WTC11 (cell line): ENCODE results near the gene TFPT. TPM values are rescaled to one million over a fixed set of nuclear protein-coding genes. Genes with fewer than 3 reads are reported as not detected.

Source experiments
- ATAC-seq: fragments of 200-7000 bp; cut with Tn5 transposase; 2 replicates; pipeline ENCODE4 v1.10.0; 2021; ENCODE audit warnings: mild to moderate bottlenecking, moderate library complexity
- CTCF ChIA-PET: fragments of 300-600 bp; sonication (Branson Sonifier 250); formaldehyde crosslinking; loops from one replicate; lab custom pipeline; 2021; ENCODE audit warnings: antibody characterized with exemption; lab: Charles Lee
- POLR2A ChIA-PET: fragments of 350-600 bp; sonication (Branson Sonifier 250); formaldehyde crosslinking; loops from one replicate; lab custom pipeline; 2021; ENCODE audit warnings: antibody characterized with exemption; lab: Charles Lee
- DNase-seq: peaks from one replicate; pipeline ENCODE4 v3.0.0; 2021; ENCODE audit warnings: low spot score
- H3K27ac Mint-ChIP-seq: 2 replicates; pipeline ENCODE4 v1.8.0; 2021; ENCODE audit warnings: mixed read lengths
- H3K27me3 Mint-ChIP-seq: 2 replicates; pipeline ENCODE4 v1.8.0; 2021; ENCODE audit warnings: low read depth, mild to moderate bottlenecking, moderate library complexity, mixed read lengths
- H3K36me3 Mint-ChIP-seq: 2 replicates; pipeline ENCODE4 v1.8.0; 2021; ENCODE audit warnings: mixed read lengths
- H3K4me1 Mint-ChIP-seq: 2 replicates; pipeline ENCODE4 v1.8.0; 2022; ENCODE audit warnings: mixed read lengths
- H3K4me3 Mint-ChIP-seq: 2 replicates; pipeline ENCODE4 v1.8.0; 2021; ENCODE audit warnings: mild to moderate bottlenecking, moderate library complexity, mixed read lengths
- H3K9me3 Mint-ChIP-seq: 2 replicates; pipeline ENCODE4 v1.8.0; 2021; ENCODE audit warnings: mixed read lengths
- ATF3 ChIP-seq: sonication (generic); formaldehyde crosslinking; conservative IDR thresholded peaks from 2 replicates; pipeline ENCODE4 v1.8.1; 2022; ENCODE audit warnings: mild to moderate bottlenecking, missing genetic modification reagents
- CBFB ChIP-seq: sonication (generic); formaldehyde crosslinking; IDR thresholded peaks from 2 replicates; pipeline ENCODE4 v1.8.1; 2022; ENCODE audit warnings: mild to moderate bottlenecking, low read depth, missing genetic modification reagents
- CDX4 ChIP-seq: fragments of 250-450 bp; sonication (Bioruptor Pico); IDR thresholded peaks from 2 replicates; pipeline ENCODE4 v1.9.0; 2021; ENCODE audit warnings: moderate library complexity, mild to moderate bottlenecking, inconsistent platforms, borderline replicate concordance
- ELF4 ChIP-seq: sonication (generic); formaldehyde crosslinking; IDR thresholded peaks from 2 replicates; pipeline ENCODE4 v1.8.1; 2022; ENCODE audit warnings: low read depth, mild to moderate bottlenecking, moderate library complexity, missing genetic modification reagents
- FOXK1 ChIP-seq: sonication (generic); formaldehyde crosslinking; IDR thresholded peaks from 2 replicates; pipeline ENCODE4 v1.8.0; 2022; ENCODE audit warnings: mild to moderate bottlenecking, moderate library complexity, missing genetic modification reagents
- FOXP1 ChIP-seq: sonication (generic); formaldehyde crosslinking; IDR thresholded peaks from 2 replicates; pipeline ENCODE4 v1.8.0; 2022; ENCODE audit warnings: missing genetic modification reagents, mild to moderate bottlenecking, moderate library complexity, borderline replicate concordance
- JAZF1 ChIP-seq: fragments of 250-450 bp; sonication (Bioruptor Pico); IDR thresholded peaks from 2 replicates; pipeline ENCODE4 v1.9.0; 2021; ENCODE audit warnings: moderate library complexity, mild to moderate bottlenecking, inconsistent platforms
- MAX ChIP-seq: sonication (generic); formaldehyde crosslinking; IDR thresholded peaks from 2 replicates; pipeline ENCODE4 v1.8.0; 2022; ENCODE audit warnings: mild to moderate bottlenecking, missing genetic modification reagents
- PRRX2 ChIP-seq: fragments of 250-450 bp; sonication (Bioruptor Pico); IDR thresholded peaks from 2 replicates; pipeline ENCODE4 v1.8.0; 2021; ENCODE audit warnings: mild to moderate bottlenecking
- SOX15 ChIP-seq: fragments of 250-450 bp; sonication (Bioruptor Pico); IDR thresholded peaks from 2 replicates; pipeline ENCODE4 v1.9.0; 2021; ENCODE audit warnings: mild to moderate bottlenecking
- STAT6 ChIP-seq: sonication (generic); formaldehyde crosslinking; conservative IDR thresholded peaks from 2 replicates; pipeline ENCODE4 v1.8.1; 2023; ENCODE audit warnings: mild to moderate bottlenecking, low read depth, missing genetic modification reagents, moderate library complexity
- ZNF219 ChIP-seq: sonication (generic); formaldehyde crosslinking; IDR thresholded peaks from 2 replicates; pipeline ENCODE4 v1.8.0; 2023; ENCODE audit warnings: missing genetic modification reagents, mild to moderate bottlenecking, borderline replicate concordance
- ZNF232 ChIP-seq: sonication (generic); formaldehyde crosslinking; IDR thresholded peaks from 2 replicates; pipeline ENCODE4 v1.8.0; 2022; ENCODE audit warnings: mild to moderate bottlenecking, missing genetic modification reagents
- ZNF281 ChIP-seq: sonication (generic); formaldehyde crosslinking; IDR thresholded peaks from 2 replicates; pipeline ENCODE4 v1.8.0; 2023; ENCODE audit warnings: mild to moderate bottlenecking, missing genetic modification reagents
- ZNF416 ChIP-seq: fragments of 250-450 bp; sonication (Bioruptor Pico); IDR thresholded peaks from 2 replicates; pipeline ENCODE4 v1.9.0; 2021; ENCODE audit warnings: mild to moderate bottlenecking, inconsistent platforms
- total RNA-seq: library from RNA; stranded (reverse); gene quantifications from 3 replicates; pipeline ENCODE4 v1.2.3, GENCODE V29; 2021
- TF ChIP-seq, protein P1 (sequence below): sonication (generic); formaldehyde crosslinking; IDR thresholded peaks from 2 replicates; pipeline ENCODE4 v1.8.1; 2023; ENCODE audit warnings: mild to moderate bottlenecking, missing genetic modification reagents, moderate library complexity
- TF ChIP-seq, protein P2 (sequence below): sonication (generic); formaldehyde crosslinking; IDR thresholded peaks from 2 replicates; pipeline ENCODE4 v1.8.1; 2022; ENCODE audit warnings: mild to moderate bottlenecking, missing genetic modification reagents, moderate library complexity, borderline replicate concordance
- TF ChIP-seq, protein P3 (sequence below): sonication (generic); formaldehyde crosslinking; IDR thresholded peaks from 2 replicates; pipeline ENCODE4 v1.8.0; 2022; ENCODE audit warnings: missing genetic modification reagents

TFPT gene
- total RNA-seq, 1 experiment from 2014 or later, result 24.6 TPM

DNA sequence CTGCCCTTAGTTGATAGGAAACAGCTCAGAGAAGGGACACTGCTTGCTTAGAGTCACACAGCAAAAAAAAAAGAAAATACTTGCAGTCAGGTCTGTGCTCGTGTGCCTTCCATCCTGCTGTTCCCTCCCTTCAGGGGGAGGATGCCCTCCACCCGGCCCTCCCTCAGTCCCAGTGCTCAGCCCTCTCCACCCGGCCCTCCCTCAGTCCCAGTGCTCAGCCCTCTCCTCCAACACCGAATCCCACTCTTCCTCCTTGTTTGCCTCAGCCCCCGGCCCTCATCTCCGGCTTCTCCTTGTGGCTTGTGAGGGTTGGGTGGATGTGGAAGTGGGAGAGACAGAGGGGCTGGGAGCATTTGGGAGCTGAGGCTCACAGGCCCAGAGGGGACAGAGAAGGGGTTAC, 5.8 kb downstream of the TFPT start:
- POLR2A ChIA-PET, result no interaction called here
- no peak for ATAC-seq

DNA sequence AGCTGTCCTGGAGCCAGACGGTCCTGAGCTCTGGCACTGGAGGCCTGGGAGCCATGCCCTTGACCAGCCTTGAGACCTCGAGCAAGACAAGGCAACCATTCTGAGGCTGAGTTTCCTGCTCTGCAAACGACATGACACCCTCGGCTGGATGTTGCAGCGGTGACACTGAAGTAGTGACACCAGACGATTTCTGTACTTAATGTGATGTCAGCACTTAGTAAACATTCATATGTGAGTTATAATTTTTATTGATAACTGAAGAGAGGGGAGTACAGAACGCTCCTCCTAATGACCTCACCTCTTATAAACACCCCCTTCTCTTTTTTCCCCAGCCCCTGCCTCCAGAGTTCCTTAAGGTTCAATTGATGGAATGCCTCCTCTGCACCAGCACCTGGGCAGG, 7.0 kb downstream of the TFPT start:
- DNase-seq, result no peak
- no peak overlapping the region for H3K4me3 Mint-ChIP-seq
- ChIA-PET POLR2A (no interaction called here), CTCF (no interaction called here)
- H3K9me3 Mint-ChIP-seq, result no peaks in the 10 kb centered on the region
- no peak for TF ChIP-seq ATF3 (CRISPR knock-in tag)
- no peak for TF ChIP-seq ZNF219 (CRISPR knock-in tag)
- TF ChIP-seq, protein P1, sequence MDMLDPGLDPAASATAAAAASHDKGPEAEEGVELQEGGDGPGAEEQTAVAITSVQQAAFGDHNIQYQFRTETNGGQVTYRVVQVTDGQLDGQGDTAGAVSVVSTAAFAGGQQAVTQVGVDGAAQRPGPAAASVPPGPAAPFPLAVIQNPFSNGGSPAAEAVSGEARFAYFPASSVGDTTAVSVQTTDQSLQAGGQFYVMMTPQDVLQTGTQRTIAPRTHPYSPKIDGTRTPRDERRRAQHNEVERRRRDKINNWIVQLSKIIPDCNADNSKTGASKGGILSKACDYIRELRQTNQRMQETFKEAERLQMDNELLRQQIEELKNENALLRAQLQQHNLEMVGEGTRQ (CRISPR knock-in tag), result no peak
- TF ChIP-seq, protein P2, sequence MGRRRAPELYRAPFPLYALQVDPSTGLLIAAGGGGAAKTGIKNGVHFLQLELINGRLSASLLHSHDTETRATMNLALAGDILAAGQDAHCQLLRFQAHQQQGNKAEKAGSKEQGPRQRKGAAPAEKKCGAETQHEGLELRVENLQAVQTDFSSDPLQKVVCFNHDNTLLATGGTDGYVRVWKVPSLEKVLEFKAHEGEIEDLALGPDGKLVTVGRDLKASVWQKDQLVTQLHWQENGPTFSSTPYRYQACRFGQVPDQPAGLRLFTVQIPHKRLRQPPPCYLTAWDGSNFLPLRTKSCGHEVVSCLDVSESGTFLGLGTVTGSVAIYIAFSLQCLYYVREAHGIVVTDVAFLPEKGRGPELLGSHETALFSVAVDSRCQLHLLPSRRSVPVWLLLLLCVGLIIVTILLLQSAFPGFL (CRISPR knock-in tag), result no peak
- TF ChIP-seq ZNF232 (CRISPR knock-in tag), result no peak
- TF ChIP-seq FOXK1, result no peak
- TF ChIP-seq MAX (CRISPR knock-in tag), result no peak
- TF ChIP-seq, protein P3, sequence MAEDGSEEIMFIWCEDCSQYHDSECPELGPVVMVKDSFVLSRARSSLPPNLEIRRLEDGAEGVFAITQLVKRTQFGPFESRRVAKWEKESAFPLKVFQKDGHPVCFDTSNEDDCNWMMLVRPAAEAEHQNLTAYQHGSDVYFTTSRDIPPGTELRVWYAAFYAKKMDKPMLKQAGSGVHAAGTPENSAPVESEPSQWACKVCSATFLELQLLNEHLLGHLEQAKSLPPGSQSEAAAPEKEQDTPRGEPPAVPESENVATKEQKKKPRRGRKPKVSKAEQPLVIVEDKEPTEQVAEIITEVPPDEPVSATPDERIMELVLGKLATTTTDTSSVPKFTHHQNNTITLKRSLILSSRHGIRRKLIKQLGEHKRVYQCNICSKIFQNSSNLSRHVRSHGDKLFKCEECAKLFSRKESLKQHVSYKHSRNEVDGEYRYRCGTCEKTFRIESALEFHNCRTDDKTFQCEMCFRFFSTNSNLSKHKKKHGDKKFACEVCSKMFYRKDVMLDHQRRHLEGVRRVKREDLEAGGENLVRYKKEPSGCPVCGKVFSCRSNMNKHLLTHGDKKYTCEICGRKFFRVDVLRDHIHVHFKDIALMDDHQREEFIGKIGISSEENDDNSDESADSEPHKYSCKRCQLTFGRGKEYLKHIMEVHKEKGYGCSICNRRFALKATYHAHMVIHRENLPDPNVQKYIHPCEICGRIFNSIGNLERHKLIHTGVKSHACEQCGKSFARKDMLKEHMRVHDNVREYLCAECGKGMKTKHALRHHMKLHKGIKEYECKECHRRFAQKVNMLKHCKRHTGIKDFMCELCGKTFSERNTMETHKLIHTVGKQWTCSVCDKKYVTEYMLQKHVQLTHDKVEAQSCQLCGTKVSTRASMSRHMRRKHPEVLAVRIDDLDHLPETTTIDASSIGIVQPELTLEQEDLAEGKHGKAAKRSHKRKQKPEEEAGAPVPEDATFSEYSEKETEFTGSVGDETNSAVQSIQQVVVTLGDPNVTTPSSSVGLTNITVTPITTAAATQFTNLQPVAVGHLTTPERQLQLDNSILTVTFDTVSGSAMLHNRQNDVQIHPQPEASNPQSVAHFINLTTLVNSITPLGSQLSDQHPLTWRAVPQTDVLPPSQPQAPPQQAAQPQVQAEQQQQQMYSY, result no peak
- no peak for TF ChIP-seq CBFB (CRISPR knock-in tag)
- TF ChIP-seq ELF4 (CRISPR knock-in tag), result no peak
- TF ChIP-seq JAZF1, result no peak
- no peak for TF ChIP-seq SOX15
- TF ChIP-seq, all 79 proteins: peak for 0
- no peaks in the 10 kb centered on the region for H3K4me1 Mint-ChIP-seq
- no peak for ATAC-seq
- no peaks in the 10 kb centered on the region for H3K27me3 Mint-ChIP-seq
- H3K36me3 Mint-ChIP-seq, result peaks cover 54% of the 10 kb centered on the region
- no peak overlapping the region for H3K27ac Mint-ChIP-seq

More for the DNA sequence above, 5.8 kb downstream of the TFPT start:
- no peak overlapping the region for H3K4me3 Mint-ChIP-seq
- DNase-seq, result no peak
- peaks cover 7% of the 10 kb centered on the region for H3K4me1 Mint-ChIP-seq
- CTCF ChIA-PET, result interaction anchor here (1.7 kb wide), 1 partner anchor 80 kb away, joined by 5 read pairs; no protein-coding TSS in a partner anchor
- no peak overlapping the region for H3K27ac Mint-ChIP-seq
- peaks cover 51% of the 10 kb centered on the region for H3K36me3 Mint-ChIP-seq
- no peak for TF ChIP-seq ELF4 (CRISPR knock-in tag)
- TF ChIP-seq ATF3 (CRISPR knock-in tag), result no peak
- no peaks in the 10 kb centered on the region for H3K27me3 Mint-ChIP-seq
- no peaks in the 10 kb centered on the region for H3K9me3 Mint-ChIP-seq

DNA sequence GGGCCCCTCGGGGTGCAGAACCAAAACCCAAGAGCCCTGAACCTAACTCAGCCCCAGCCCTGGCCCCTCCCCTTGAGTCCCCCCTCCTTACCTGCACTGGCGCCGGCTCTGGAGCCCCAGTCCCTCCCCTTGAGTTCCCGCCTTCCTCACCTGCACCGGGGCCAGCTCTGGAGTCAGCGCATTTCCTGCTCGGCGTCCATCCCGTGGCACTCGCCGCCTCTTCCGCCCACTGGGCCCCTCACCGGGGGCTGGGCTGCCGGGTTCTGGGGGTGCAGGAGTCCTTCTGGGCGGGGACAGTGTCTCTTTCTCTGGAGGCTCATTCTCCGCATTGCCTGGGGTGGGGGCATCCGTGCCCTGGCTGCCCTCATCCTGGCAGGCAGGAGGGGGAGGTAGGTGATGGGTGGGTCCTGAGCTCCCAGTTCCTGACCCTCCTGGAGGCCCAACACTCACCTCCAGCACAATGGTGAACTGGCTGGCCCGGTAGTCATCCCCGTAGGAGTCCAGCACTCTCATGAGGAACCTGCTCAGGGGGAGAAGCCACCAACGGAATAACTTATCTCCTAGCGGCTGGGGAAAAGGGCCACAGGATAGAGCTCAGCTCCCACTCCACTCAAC, 7.5 kb downstream of the TFPT start:
- 0 out of 2 replicates have a peak overlapping the region, but pooled peaks have one; percentile 39 for H3K27ac Mint-ChIP-seq
- H3K27me3 Mint-ChIP-seq, result no peaks in the 10 kb centered on the region
- DNase-seq, result no peak
- no peak overlapping the region for H3K4me3 Mint-ChIP-seq
- no peaks in the 10 kb centered on the region for H3K4me1 Mint-ChIP-seq
- POLR2A ChIA-PET, result no interaction called here
- H3K9me3 Mint-ChIP-seq, result no peaks in the 10 kb centered on the region
- peaks cover 54% of the 10 kb centered on the region for H3K36me3 Mint-ChIP-seq
- ATAC-seq, result peak; percentile 36
- CTCF ChIA-PET, result no interaction called here
- TF ChIP-seq CDX4 (no peak), ZNF416 (CRISPR knock-in tag) (no peak), ZNF281 (CRISPR knock-in tag) (no peak), FOXP1 (CRISPR knock-in tag) (no peak), STAT6 (CRISPR knock-in tag) (no peak), PRRX2 (CRISPR knock-in tag) (no peak)
